Measurements from ENCODE around the gene ULBP2. TPM values are rescaled to one million over a fixed set of nuclear protein-coding genes. Genes with fewer than 3 reads are reported as not detected.

The ULBP2 gene
- total and polyA plus RNA-seq, 2 of the 8 experiments (the other 6 are each of a cell fraction or from before 2014, with no cell fraction given) = 0.05 TPM; not detected in 1

GRCh38 chr6:149975400-149975799, 33.6 kb downstream of the ULBP2 start:
- H2BK120ac ChIP-seq (replicated peaks; ENCODE audit: low read depth, low read length) = no peak overlapping the region
- no peaks in the 10 kb centered on the region for H3K79me2 ChIP-seq (ENCODE audit: control insufficient read depth in 1 of 2, insufficient read depth in 2 of 2, low read length in 2 of 2)
- FAIRE-seq (no peak), DNase-seq (ENCODE audit: low read depth in 1 of 2, low spot score in 2 of 2) (no peak)
- no peaks in the 10 kb centered on the region for H3K36me3 ChIP-seq (ENCODE audit: control insufficient read depth in 2 of 4, insufficient read depth in 4 of 4, low read length in 3 of 4)
- H3K56ac ChIP-seq (replicated peaks; ENCODE audit: insufficient read length, low read depth, low read length) = no peak overlapping the region
- H4K91ac ChIP-seq (replicated peaks; ENCODE audit: insufficient read length, low read length) = no peak overlapping the region
- ChIA-PET CTCF (ENCODE audit: partially characterized antibody) (no interaction called here), POLR2A (ENCODE audit: partially characterized antibody) (no interaction called here)
- H3K9ac ChIP-seq (replicated peaks in 1 of 4; ENCODE audit: extremely low read depth in 1 of 4, low read depth in 3 of 4, low read length in 3 of 4) = no peak overlapping the region
- no peaks in the 10 kb centered on the region; the same call in 1 of the 2 replicates for H3K23me2 ChIP-seq (ENCODE audit: low read depth, low read length)
- H2BK15ac ChIP-seq (ENCODE audit: low read length) = no peak overlapping the region
- H3K27me3 ChIP-seq (replicated peaks in 1 of 4; ENCODE audit: control insufficient read depth in 3 of 4, extremely low read depth in 1 of 4, insufficient read depth in 3 of 4, low read length in 3 of 4) = peaks cover 3 to 39% (median 19%) of the 10 kb centered on the region in 4 experiments
- H2AFZ ChIP-seq (ENCODE audit: low read length) = no peak overlapping the region
- no peak overlapping the region for H3K23ac ChIP-seq (ENCODE audit: insufficient read length)
- no peak overlapping the region for H3K4me3 ChIP-seq (ENCODE audit: extremely low read depth in 1 of 4, insufficient read depth in 2 of 4, low read depth in 3 of 4, low read length in 4 of 4)
- H3K79me1 ChIP-seq (ENCODE audit: low read depth, low read length) = no peaks in the 10 kb centered on the region
- no peaks in the 10 kb centered on the region for H3K4me1 ChIP-seq (replicated peaks in 1 of 4; ENCODE audit: control insufficient read depth in 3 of 4, insufficient read depth in 4 of 4, low read length in 3 of 4)
- H2BK5ac ChIP-seq (ENCODE audit: low read depth, low read length) = no peak overlapping the region
- no peak overlapping the region for H2BK20ac ChIP-seq (ENCODE audit: low read length)
- no peak overlapping the region for H2BK12ac ChIP-seq (ENCODE audit: low read depth, low read length)
- no peak overlapping the region for H4K5ac ChIP-seq (ENCODE audit: insufficient read length, low read depth, low read length)
- no peak overlapping the region for H4K8ac ChIP-seq (ENCODE audit: extremely low read depth, insufficient read depth, low read length)
- H3K14ac ChIP-seq (ENCODE audit: insufficient read length) = no peak overlapping the region
- H2AK5ac ChIP-seq (ENCODE audit: low read depth, low read length) = no peak overlapping the region
- no peak overlapping the region for H3K27ac ChIP-seq (ENCODE audit: low read depth, low read length)
- H3K4me2 ChIP-seq (ENCODE audit: insufficient read depth in 1 of 2, low read depth in 2 of 2, low read length in 2 of 2) = no peak overlapping the region
- no peak overlapping the region for H3K18ac ChIP-seq (ENCODE audit: extremely low read depth, low read length)
- no peaks in the 10 kb centered on the region for H3K9me3 ChIP-seq (ENCODE audit: insufficient read depth in 2 of 2, low read depth in 1 of 2, low read length in 1 of 2)
- no peak overlapping the region for H3K4ac ChIP-seq (replicated peaks; ENCODE audit: insufficient read length, low read depth, low read length)
- peaks cover 0 to 1% of the 10 kb centered on the region in 2 experiments for H4K20me1 ChIP-seq (replicated peaks in 1 of 2; ENCODE audit: control insufficient read depth in 1 of 2, insufficient read depth in 2 of 2, low read length in 2 of 2)
- no peak for TF ChIP-seq RNF2 (IDR thresholded peaks at IDR 0.05; ENCODE audit: borderline replicate concordance, low read depth, low read length, missing control alignments, poor library complexity, severe bottlenecking)
- TF ChIP-seq RAD21 (IDR thresholded peaks at IDR 0.05 in 1 of 2, conservative IDR thresholded peaks at IDR 0.05 in 1 of 2; ENCODE audit: low read depth in 2 of 2, low read length in 2 of 2) = no peak
- no peak for TF ChIP-seq EZH2 (IDR thresholded peaks at IDR 0.05; ENCODE audit: low read depth, low read length, severe bottlenecking)
- TF ChIP-seq CREB1 (IDR thresholded peaks at IDR 0.05) = no peak
- TF ChIP-seq EP300 (IDR thresholded peaks at IDR 0.05; ENCODE audit: borderline replicate concordance in 1 of 2, low read depth in 2 of 2, low read length in 2 of 2) = no peak
- no peak for TF ChIP-seq HDAC6 (IDR thresholded peaks at IDR 0.05; ENCODE audit: low read depth, low read length)
- TF ChIP-seq KDM4A (IDR thresholded peaks at IDR 0.05; ENCODE audit: low read depth, low read length, severe bottlenecking) = no peak
- no peak for TF ChIP-seq TAF7 (optimal IDR thresholded peaks at IDR 0.05; ENCODE audit: borderline replicate concordance, low read depth, low read length)
- no peak for TF ChIP-seq CTBP2 (IDR thresholded peaks at IDR 0.05; ENCODE audit: borderline replicate concordance, insufficient read depth, insufficient read length, low read length)
- no peak for TF ChIP-seq BRCA1 (IDR thresholded peaks at IDR 0.05; ENCODE audit: low read depth, low read length)
- no peak for TF ChIP-seq NRF1 (IDR thresholded peaks at IDR 0.05; ENCODE audit: low read depth, low read length)

Measured in H1 (cell line).